K562 (cell line): ENCODE data around the gene DIP2C. TPM values are rescaled to one million over a fixed set of nuclear protein-coding genes. Genes with fewer than 3 reads are reported as not detected.
A peak's percentile ranks its signal among the peaks of the same experiment; 100 is the strongest.

Experiments used
- CCAR2 ChIP-seq: fragments of 200-400 bp; formaldehyde crosslinking; IDR thresholded peaks from 2 replicates; pipeline ENCODE4 v1.6.1; 2017; ENCODE audit warnings: mild to moderate bottlenecking, low read depth, low read length
- ETS2 ChIP-seq: IDR thresholded peaks from 2 replicates; pipeline ENCODE4 v1.6.1; 2016; ENCODE audit warnings: borderline replicate concordance, missing genetic modification characterization, mild to moderate bottlenecking, moderate library complexity, missing compliant biosample characterization; ENCODE audit not compliant: poor library complexity, severe bottlenecking
- ETV1 ChIP-seq: fragments of 450-650 bp; conservative IDR thresholded peaks from 2 replicates; pipeline ENCODE4 v1.6.1; 2016; ENCODE audit warnings: missing genetic modification characterization, control low read depth, low read depth, missing compliant biosample characterization
- ILF3 ChIP-seq: fragments of 450-650 bp; IDR thresholded peaks from 2 replicates; pipeline ENCODE4 v1.6.1; 2018; ENCODE audit warnings: antibody characterized with exemption, mild to moderate bottlenecking, moderate library complexity, borderline replicate concordance
- NRF1 ChIP-seq, 2 experiments: fragments of 450-650 bp; IDR thresholded peaks in 1 of 2; conservative IDR thresholded peaks in 1 of 2; 2 replicates each; pipeline ENCODE4 v1.6.1; 2014; ENCODE audit warnings: mild to moderate bottlenecking in 2 of 2
- OTX1 ChIP-seq: fragments of 450-650 bp; formaldehyde crosslinking; IDR thresholded peaks from 2 replicates; pipeline ENCODE4 v1.4.0; 2022; ENCODE audit warnings: mild to moderate bottlenecking
- TCF7 ChIP-seq: sonication (generic); IDR thresholded peaks from 2 replicates; pipeline ENCODE4 v1.6.1; 2016; ENCODE audit warnings: antibody characterized with exemption, borderline replicate concordance
- ZNF212 ChIP-seq: fragments of 450-650 bp; formaldehyde crosslinking; IDR thresholded peaks from 2 replicates; pipeline ENCODE4 v1.4.0; 2020; ENCODE audit warnings: mild to moderate bottlenecking
- ZNF224 ChIP-seq: sonication (generic); formaldehyde crosslinking; IDR thresholded peaks from 2 replicates; pipeline ENCODE4 v1.8.0; 2022; ENCODE audit warnings: mild to moderate bottlenecking, missing genetic modification reagents
- polyA plus RNA-seq, 8 experiments: library from polyadenylated mRNA; depleted of rRNA in 4 of 8; stranded (reverse) in 5 of 8; unstranded in 3 of 8; fragments of >200 nt; fragmentation: Nextera tagmentation in 2 of 8; fragmentation: Illumina TruSeq in 1 of 8; extraction: Ambion mirVana in 2 of 8; extraction: Trizol in 1 of 8; gene quantifications; 2 replicates each; pipeline versions ENCODE4 v1.2.1 to v1.2.3, GENCODE V29; 2011 to 2014; ENCODE audit warnings: inconsistent platforms in 1 of 8, missing spikeins in 1 of 8
- total RNA-seq, 7 experiments: library from RNA; depleted of rRNA in 6 of 7; stranded (reverse); fragments of >200 nt in 6 of 7; fragmentation: Illumina TruSeq in 2 of 7; extraction: Trizol in 2 of 7; gene quantifications; 2 replicates each; pipeline versions ENCODE4 v1.2.1 to v1.2.3, GENCODE V29; 2011 to 2021; ENCODE audit warnings: low replicate concordance in 1 of 7
- TF ChIP-seq, protein P1 (sequence below): sonication (generic); formaldehyde crosslinking; IDR thresholded peaks from 2 replicates; pipeline ENCODE4 v1.9.0; 2022; ENCODE audit warnings: mild to moderate bottlenecking, missing genetic modification reagents
- TF ChIP-seq, protein P2 (sequence below): IDR thresholded peaks from 2 replicates; pipeline ENCODE4 v1.6.1; 2016; ENCODE audit warnings: missing genetic modification characterization, missing compliant biosample characterization

The DIP2C gene
- total and polyA plus RNA-seq, 9 of the 15 experiments (the other 6 are each of a cell fraction or from before 2014, with no cell fraction given) = 0.01 TPM; not detected in 8

DNA sequence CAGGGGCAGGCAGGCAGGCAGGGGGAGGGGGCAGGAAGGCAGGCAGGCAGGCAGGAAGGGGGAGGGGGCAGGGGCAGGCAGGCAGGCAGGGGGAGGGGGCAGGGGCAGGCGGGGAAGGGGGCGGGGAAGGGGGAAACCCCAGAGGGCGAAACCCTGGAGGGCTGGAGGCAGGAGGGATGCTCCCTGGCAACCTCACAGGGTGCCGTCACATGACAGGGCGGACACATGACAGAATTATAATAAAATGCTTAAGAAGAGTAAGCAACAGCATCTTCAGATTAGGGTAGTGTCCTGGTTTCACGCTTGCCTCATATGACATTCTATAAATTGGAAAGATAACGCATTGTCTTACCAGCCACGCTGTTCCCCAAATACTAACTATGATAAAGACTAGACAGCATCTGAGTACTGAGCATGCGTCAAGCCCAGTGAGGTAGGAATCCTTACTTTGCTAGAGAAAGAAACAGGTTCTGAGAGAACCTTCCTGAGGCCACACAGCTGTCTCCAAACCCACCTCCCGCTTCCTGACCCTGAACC, 131.6 kb downstream of the DIP2C start (continued):
- TF ChIP-seq ETS2 (no peak), CCAR2 (no peak), NRF1 (conservative IDR thresholded peaks at IDR 0.05 in 1 of 2, IDR thresholded peaks at IDR 0.05 in 1 of 2) (peak; percentile 60 to 68), ILF3 (no peak), ZNF224 (CRISPR knock-in tag) (no peak), ETV1 (tag) (no peak), ZNF212 (CRISPR knock-in tag) (no peak), OTX1 (CRISPR knock-in tag) (no peak), TCF7 (no peak)
- TF ChIP-seq, protein P1, sequence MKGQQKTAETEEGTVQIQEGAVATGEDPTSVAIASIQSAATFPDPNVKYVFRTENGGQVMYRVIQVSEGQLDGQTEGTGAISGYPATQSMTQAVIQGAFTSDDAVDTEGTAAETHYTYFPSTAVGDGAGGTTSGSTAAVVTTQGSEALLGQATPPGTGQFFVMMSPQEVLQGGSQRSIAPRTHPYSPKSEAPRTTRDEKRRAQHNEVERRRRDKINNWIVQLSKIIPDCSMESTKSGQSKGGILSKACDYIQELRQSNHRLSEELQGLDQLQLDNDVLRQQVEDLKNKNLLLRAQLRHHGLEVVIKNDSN (CRISPR knock-in tag) = peak; percentile 58
- TF ChIP-seq, protein P2, sequence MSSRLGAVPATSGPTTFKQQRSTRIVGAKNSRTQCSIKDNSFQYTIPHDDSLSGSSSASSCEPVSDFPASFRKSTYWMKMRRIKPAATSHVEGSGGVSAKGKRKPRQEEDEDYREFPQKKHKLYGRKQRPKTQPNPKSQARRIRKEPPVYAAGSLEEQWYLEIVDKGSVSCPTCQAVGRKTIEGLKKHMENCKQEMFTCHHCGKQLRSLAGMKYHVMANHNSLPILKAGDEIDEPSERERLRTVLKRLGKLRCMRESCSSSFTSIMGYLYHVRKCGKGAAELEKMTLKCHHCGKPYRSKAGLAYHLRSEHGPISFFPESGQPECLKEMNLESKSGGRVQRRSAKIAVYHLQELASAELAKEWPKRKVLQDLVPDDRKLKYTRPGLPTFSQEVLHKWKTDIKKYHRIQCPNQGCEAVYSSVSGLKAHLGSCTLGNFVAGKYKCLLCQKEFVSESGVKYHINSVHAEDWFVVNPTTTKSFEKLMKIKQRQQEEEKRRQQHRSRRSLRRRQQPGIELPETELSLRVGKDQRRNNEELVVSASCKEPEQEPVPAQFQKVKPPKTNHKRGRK (tag) = no peak
